GM23338 (cell line): ENCODE measurements around the gene LYG2.

Source experiments
- CREB1 ChIP-seq: fragments of 250-450 bp; sonication (Bioruptor Pico); IDR thresholded peaks from 2 replicates; pipeline ENCODE4 v1.5.0; 2020; ENCODE audit warnings: low read depth, mild to moderate bottlenecking, moderate library complexity
- EZH2 ChIP-seq: fragments of 200-600 bp; sonication (generic); IDR thresholded peaks from one replicate; pipeline ENCODE4 v1.8.0; 2017; ENCODE audit warnings: antibody characterized with exemption, mild to moderate bottlenecking, low read depth; ENCODE audit not compliant: unreplicated experiment
- EZH2phosphoT487 ChIP-seq: fragments of 200-600 bp; sonication (generic); IDR thresholded peaks from one replicate; pipeline ENCODE4 v1.8.1; 2018; ENCODE audit warnings: antibody characterized with exemption; ENCODE audit not compliant: unreplicated experiment
- JUNB ChIP-seq: IDR thresholded peaks from one replicate; pipeline ENCODE4 v1.6.1; 2016; ENCODE audit warnings: antibody characterized with exemption; ENCODE audit not compliant: unreplicated experiment
- POLR2AphosphoS5 ChIP-seq: IDR thresholded peaks from 2 replicates; pipeline ENCODE4 v1.6.1; 2016; ENCODE audit warnings: antibody characterized with exemption, low read depth
- TF ChIP-seq, protein P1 (sequence below), 2 experiments: fragments of 200-600 bp in 1 of 2; sonication (generic) in 1 of 2; conservative IDR thresholded peaks; 2 replicates each; pipeline versions ENCODE4 v1.5.1 to v1.6.1; 2016 to 2017; ENCODE audit warnings: antibody characterized with exemption in 2 of 2, low read depth in 2 of 2, mild to moderate bottlenecking in 2 of 2, moderate library complexity in 1 of 2
- TF ChIP-seq, protein P2 (sequence below): IDR thresholded peaks from 2 replicates; pipeline ENCODE4 v1.6.1; 2016; ENCODE audit warnings: antibody characterized with exemption

DNA sequence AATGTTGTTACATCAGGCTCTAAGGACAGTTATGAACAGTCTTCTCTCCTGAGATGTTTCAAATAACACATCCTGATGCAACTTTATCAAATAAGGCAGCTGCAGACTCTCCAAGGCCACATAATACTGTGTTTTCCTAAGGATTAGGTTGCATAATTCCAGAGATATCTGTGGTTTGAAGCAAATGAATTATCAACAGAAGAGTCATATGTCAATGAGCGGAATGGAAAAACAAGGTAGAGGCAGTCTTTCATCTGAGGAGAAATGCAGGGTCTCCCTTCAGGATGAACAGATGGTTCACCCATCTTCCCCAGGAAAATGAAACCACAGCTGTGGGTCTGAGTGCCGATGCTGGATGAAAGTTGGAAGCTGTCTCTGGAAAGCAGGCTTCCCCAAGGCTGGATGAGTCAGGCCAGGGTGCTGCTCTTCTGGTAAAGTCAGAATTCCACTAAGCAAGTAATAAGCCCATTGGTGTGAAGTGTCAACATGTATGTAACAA lies 23.4 kb upstream of the LYG2 start:
- TF ChIP-seq EZH2 = no peak
- TF ChIP-seq, protein P1, sequence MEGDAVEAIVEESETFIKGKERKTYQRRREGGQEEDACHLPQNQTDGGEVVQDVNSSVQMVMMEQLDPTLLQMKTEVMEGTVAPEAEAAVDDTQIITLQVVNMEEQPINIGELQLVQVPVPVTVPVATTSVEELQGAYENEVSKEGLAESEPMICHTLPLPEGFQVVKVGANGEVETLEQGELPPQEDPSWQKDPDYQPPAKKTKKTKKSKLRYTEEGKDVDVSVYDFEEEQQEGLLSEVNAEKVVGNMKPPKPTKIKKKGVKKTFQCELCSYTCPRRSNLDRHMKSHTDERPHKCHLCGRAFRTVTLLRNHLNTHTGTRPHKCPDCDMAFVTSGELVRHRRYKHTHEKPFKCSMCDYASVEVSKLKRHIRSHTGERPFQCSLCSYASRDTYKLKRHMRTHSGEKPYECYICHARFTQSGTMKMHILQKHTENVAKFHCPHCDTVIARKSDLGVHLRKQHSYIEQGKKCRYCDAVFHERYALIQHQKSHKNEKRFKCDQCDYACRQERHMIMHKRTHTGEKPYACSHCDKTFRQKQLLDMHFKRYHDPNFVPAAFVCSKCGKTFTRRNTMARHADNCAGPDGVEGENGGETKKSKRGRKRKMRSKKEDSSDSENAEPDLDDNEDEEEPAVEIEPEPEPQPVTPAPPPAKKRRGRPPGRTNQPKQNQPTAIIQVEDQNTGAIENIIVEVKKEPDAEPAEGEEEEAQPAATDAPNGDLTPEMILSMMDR (conservative IDR thresholded peaks at IDR 0.05; ENCODE audit: low read depth in 2 of 2) = no peak
- no peak for TF ChIP-seq EZH2phosphoT487
- no peak for TF ChIP-seq CREB1 (CRISPR knock-in tag)
- TF ChIP-seq POLR2AphosphoS5 = no peak
- TF ChIP-seq, protein P2, sequence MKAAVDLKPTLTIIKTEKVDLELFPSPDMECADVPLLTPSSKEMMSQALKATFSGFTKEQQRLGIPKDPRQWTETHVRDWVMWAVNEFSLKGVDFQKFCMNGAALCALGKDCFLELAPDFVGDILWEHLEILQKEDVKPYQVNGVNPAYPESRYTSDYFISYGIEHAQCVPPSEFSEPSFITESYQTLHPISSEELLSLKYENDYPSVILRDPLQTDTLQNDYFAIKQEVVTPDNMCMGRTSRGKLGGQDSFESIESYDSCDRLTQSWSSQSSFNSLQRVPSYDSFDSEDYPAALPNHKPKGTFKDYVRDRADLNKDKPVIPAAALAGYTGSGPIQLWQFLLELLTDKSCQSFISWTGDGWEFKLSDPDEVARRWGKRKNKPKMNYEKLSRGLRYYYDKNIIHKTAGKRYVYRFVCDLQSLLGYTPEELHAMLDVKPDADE = no peak
- no peak for TF ChIP-seq JUNB
